SKM-1 (cell line): ENCODE data around the gene PSMB7.
"Not testable (repeated sequence)": the region's sequence is repeated elsewhere in the genome, so short reads cannot be mapped to it uniquely, and the experiment has no call there.

Source experiments
- DNase-seq: peaks from one replicate; lab custom pipeline; 2025; ENCODE audit not compliant: unreplicated experiment; lab: John Stamatoyannopoulos, UW

Gene PSMB7

DNA sequence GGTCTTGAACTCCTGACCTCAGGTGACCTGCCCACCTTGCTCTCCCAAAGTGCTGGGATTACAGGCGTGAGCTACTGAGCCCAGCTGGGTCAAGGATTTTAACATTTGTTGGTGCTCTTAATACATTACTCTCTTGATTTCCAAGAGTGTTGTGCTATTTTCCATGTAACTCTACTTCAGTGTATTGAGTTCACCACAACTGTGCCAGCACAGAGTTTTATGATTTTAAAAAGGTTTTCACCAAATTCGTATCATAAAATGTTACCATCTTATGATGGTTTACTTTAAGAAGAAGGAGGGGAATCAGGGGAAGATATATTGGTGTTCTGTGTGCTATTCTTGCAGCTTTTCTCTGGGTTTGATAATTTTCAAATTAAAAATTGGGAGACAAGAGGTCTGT, 28.4 kb upstream of the PSMB7 start:
- no peak for DNase-seq

DNA sequence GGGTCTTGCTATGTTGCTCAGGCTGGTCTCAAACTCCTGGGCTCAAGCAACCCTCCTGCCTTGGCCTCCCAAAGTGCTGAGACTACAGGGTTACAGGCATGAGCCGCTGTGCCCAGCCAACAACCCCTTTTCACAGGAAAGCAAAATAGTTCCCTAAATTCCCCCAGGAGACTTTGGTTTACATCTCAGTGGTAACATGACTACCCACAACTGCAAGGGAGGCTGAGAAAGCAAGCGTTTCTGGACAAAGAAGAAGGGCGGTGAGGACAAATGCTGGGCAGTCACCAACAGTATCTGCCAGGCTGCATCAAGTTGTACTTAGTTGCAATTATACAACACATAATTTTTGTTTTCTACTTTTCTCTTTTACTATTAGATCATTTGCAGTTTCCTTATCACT, 27.6 kb upstream of the PSMB7 start:
- DNase-seq = no peak

DNA sequence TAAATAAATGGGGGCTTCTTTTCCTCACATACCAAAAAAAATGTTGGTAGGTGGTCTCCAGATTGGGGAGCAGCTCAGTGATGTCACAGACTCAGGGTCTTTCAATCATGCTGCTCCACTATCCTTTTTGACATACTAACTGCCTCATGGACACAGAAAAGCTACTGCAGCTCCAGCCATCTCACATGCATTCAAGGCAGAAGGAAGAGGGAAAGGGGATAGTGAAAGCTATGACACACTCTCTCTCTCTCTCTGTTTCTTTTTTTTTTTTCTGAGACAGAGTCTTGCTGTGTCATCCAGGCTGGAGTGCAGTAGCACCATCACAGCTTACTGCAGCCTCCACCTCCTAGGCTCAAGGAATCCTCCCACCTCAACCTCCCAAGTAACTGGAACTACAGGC, 27.1 kb upstream of the PSMB7 start:
- DNase-seq = no peak

GRCh38 chr9:124441291-124441690, 26.0 kb upstream of the PSMB7 start:
- DNase-seq = no peak

GRCh38 chr9:124440786-124441185, 25.5 kb upstream of the PSMB7 start:
- DNase-seq = no peak

DNA sequence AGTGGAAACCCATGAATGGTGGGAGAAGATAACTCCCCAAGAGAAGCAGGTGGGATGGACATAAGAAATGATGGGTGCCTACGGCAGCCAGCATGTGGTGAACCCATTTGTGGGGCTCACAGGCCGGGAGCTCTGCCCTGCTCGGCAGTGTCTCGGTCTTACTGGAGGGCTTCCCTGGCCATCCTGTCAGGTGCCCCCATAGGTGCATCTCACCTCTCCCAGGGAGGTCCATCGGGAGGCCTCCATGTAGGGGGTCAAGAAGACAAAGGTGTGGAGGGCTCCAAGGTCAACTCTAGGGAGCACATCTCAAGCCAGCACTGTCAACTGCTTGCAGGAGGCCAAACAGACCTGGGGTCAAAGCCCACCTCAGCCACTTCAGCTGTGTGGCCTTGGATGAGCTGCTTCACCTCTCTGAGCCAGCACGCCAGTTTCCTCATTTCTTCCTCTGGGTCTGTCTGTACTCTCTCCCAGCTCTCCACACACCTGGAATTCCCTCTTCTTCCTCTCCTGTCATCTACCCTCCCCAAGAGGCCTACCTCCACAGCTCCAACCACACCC, 24.5 kb upstream of the PSMB7 start:
- DNase-seq = no peak

GRCh38 chr9:124439086-124439485, 23.8 kb upstream of the PSMB7 start:
- no peak for DNase-seq

DNA sequence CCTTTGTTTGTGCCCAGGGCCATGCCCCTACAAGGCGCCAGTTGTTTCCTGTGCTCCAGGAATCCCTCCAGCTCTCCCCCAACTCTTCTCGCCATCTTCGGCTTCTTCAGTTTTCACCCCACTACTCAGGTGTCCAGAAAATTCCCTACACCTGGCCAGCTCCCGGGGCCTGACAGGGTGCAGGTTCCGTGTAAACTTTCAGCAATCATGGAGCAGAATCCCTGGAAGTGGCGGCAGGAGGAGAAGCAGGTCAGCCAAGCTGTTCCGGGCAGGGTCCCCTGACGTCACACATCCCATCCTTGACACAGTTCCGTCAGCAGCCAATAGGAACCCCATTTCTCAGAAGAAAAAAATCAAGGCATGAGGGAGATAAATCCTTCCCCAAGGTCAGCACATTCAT, 22.8 kb upstream of the PSMB7 start:
- no peak for DNase-seq

- DNase-seq = no peak
Observed at GRCh38 chr9:124437086-124437485, 21.8 kb upstream of the PSMB7 start.

DNA sequence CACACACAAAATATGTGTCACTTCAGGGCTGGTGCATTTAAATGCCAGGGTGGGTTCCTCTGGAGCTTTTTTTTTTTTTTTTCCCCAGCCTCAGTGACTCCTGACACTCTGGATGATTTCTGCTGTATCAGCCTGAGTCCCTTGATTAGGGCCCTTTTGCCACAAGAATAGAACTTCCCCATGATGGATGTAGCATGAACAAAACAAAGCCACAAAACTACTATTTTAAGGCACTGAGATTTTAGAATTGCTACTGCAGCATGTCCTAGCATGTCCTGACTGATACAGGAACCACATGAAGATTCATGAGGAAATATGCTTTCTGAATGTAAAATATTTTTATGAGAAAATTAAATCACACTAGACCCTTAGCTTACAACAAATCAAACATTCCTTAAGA, 21.1 kb upstream of the PSMB7 start:
- no peak for DNase-seq

- no peak for DNase-seq
Observed at GRCh38 chr9:124429530-124429867, 14.3 kb upstream of the PSMB7 start.

GRCh38 chr9:124428751-124429529, 13.7 kb upstream of the PSMB7 start:
- DNase-seq = no peak

DNA sequence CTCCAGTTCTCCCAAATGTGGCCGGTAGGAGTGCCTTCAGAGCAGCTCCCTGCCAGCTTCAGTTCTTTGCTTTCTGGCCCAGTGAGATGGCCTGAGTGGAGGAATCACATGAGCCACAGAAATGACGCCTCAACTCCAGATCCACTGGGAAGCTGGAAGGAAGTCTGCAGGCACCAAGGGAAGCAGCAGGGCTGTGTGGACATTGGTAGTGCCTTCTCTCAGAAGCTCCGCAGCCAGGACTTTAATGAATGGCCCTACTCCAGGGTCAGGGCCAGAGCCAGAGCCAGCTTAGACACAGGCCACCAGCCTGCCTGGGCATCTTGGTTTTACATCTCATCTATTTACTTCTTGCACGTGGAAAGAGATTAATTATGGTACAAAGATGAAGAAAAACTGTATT, 12.0 kb upstream of the PSMB7 start:
- DNase-seq = no peak

GRCh38 chr9:124426361-124426760, 11.1 kb upstream of the PSMB7 start:
- DNase-seq = no peak

- DNase-seq = not testable (repeated sequence)
Observed at GRCh38 chr9:124425733-124426132, 10.5 kb upstream of the PSMB7 start.

GRCh38 chr9:124423591-124423990, 8.3 kb upstream of the PSMB7 start:
- DNase-seq = no peak

DNA sequence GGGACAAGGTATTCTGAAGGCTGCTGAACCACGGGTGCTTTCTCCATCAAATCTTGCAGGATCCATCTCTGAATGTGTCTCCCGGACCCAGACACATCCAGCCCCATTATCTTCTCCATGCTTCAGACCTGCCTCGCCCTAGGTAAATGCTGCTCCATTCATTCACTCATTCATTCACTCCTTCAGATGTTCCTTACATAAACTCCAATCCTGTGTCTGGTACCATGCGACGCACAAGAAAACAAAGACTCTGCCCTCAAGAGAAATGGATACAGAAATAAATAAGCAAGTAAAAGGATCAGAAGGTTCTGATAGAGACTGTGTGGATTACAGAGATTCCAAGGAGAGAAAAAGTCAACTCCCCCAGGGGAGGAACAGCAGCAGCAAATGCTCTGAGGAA, 7.9 kb upstream of the PSMB7 start:
- DNase-seq = no peak

GRCh38 chr9:124420991-124421543, 5.8 kb upstream of the PSMB7 start:
- no peak for DNase-seq

DNA sequence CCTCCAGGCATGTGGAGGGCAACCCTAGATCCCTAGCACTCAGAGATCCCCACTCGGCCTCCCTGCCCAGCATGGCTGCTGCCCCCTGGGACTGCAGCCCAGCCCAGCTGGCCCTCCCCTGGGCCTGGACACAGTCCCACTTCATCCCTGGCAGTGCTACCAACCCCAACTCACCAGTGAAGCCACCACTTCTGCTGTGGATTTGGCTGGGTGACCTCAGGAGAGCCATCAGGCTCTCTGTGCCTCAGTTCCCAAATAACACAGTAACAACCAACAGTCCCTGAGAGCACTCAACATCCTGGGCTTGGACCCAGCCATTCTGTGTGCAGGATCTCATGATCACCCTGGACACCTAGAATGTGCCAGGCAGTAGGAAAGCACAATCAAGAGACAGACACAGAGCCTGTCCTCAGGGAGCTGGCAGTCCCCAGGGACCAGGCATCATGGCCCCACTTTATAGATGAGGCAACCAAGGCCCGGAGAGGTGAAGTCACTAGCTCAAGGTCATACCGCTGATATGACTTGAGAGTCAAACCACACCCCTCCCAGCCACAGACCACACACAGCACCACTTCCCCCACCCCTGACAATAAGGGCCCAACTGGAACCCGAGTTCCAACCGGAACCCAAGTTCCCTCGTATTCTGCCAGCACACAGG, 4.7 kb upstream of the PSMB7 start:
- DNase-seq = no peak

DNA sequence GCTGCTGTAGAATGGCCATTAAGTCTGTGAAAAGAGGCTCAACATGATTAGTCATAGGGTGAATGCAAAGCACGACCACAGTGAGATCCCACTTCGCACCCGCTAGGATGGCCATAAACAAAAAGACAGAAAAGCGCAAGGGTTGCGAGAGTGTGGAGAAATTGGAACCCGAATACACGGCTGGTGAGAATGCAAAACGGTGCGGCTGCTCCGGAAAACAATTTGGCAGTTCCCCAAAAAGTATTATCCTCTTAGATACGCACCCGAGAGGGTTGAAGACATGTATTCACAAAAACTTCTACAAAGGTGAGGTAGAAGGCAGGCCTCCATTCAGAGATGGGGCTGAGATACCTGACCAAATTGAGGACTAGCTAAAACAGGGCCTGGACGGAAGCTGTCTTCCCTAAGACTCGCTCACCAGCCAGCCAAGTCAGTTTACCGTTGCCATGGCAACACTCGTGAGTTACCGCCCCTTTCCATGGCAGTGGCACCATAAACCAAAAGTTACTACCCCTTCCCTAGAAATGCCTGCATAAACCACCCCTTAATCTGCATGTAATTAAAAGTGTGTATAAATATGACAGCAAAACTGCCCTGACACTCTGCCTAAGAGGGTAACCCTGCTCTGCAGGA, 726 bp upstream of the PSMB7 start:
- no peak for DNase-seq

GRCh38 chr9:124414612-124415011, 630 bp downstream of the PSMB7 start:
- DNase-seq = no peak

DNA sequence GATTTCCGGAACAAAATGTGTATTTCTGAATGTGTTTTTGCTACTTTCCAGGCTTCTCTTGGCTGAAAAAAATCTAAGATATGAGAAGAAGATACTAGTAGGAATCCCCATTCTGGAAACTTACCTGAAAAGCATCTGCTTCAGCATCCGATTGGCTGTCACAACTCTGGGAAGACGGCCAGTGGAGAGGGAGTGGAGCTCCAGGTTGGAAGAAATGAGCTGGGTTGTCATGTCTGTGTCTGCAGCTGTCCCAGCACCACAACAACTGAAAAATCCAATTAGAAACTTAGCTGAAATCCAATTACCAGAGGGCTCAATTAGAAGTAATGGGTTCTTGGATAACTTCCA, 3.0 kb downstream of the PSMB7 start:
- no peak for DNase-seq
